GM23248 (cell line): ENCODE results near the gene LRP2BP. TPM values are rescaled to one million over a fixed set of nuclear protein-coding genes. Genes with fewer than 3 reads are reported as not detected.

ENCODE experiments used
- DNase-seq: peaks from one replicate; pipeline ENCODE4 v3.0.0-alpha.2; 2015
- H2AFZ ChIP-seq: fragments of 200-600 bp; sonication (generic); 2 replicates; pipeline ENCODE4 v1.6.1; 2016; ENCODE audit warnings: antibody characterized with exemption
- H3F3A ChIP-seq: fragments of 200-600 bp; sonication (generic); 2 replicates; pipeline ENCODE4 v1.6.1; 2016; ENCODE audit warnings: mild to moderate bottlenecking, antibody characterized with exemption, mixed run types; ENCODE audit not compliant: insufficient read depth
- H3K27ac ChIP-seq: fragments of 200-600 bp; sonication (generic); 2 replicates; pipeline ENCODE4 v1.5.1; 2016; ENCODE audit warnings: mild to moderate bottlenecking
- H3K27me3 ChIP-seq: fragments of 200-600 bp; sonication (generic); replicated peaks from 2 replicates; pipeline ENCODE4 v1.6.1; 2016; ENCODE audit warnings: mild to moderate bottlenecking; ENCODE audit not compliant: insufficient read depth
- H3K36me3 ChIP-seq: fragments of 200-600 bp; sonication (generic); 2 replicates; pipeline ENCODE4 v1.6.1; 2016; ENCODE audit warnings: low read depth, mild to moderate bottlenecking
- H3K4me1 ChIP-seq: fragments of 200-600 bp; sonication (generic); 2 replicates; pipeline ENCODE4 v1.6.1; 2016; ENCODE audit warnings: mild to moderate bottlenecking; ENCODE audit not compliant: insufficient read depth
- H3K4me2 ChIP-seq: fragments of 200-600 bp; sonication (generic); one replicate; pipeline ENCODE4 v1.6.1; 2016; ENCODE audit warnings: mild to moderate bottlenecking; ENCODE audit not compliant: unreplicated experiment
- H3K4me3 ChIP-seq: fragments of 200-600 bp; sonication (generic); 2 replicates; pipeline ENCODE4 v1.5.1; 2016; ENCODE audit warnings: mild to moderate bottlenecking
- H3K79me2 ChIP-seq: fragments of 200-600 bp; sonication (generic); 2 replicates; pipeline ENCODE4 v1.6.1; 2016; ENCODE audit warnings: mild to moderate bottlenecking; ENCODE audit not compliant: insufficient read depth
- H3K9ac ChIP-seq: fragments of 200-600 bp; sonication (generic); 2 replicates; pipeline ENCODE4 v1.6.1; 2016; ENCODE audit warnings: mild to moderate bottlenecking
- H3K9me2 ChIP-seq: fragments of 200-600 bp; sonication (generic); 2 replicates; pipeline ENCODE4 v1.6.1; 2016; ENCODE audit warnings: mixed run types, mild to moderate bottlenecking, moderate library complexity; ENCODE audit not compliant: insufficient read depth
- H3K9me3 ChIP-seq: fragments of 200-600 bp; sonication (generic); one replicate; pipeline ENCODE4 v1.6.1; 2017; ENCODE audit warnings: low read depth
- H4K20me1 ChIP-seq: fragments of 200-600 bp; sonication (generic); 2 replicates; pipeline ENCODE4 v1.6.0; 2016; ENCODE audit not compliant: insufficient read depth
- EZH2 ChIP-seq: fragments of 200-600 bp; sonication (generic); IDR thresholded peaks from 2 replicates; pipeline ENCODE4 v1.6.1; 2018; ENCODE audit warnings: antibody characterized with exemption, mild to moderate bottlenecking; ENCODE audit not compliant: insufficient read depth, poor library complexity, severe bottlenecking
- EZH2phosphoT487 ChIP-seq: fragments of 200-600 bp; sonication (generic); IDR thresholded peaks from 2 replicates; pipeline ENCODE4 v1.6.1; 2018; ENCODE audit warnings: antibody characterized with exemption, moderate library complexity, mild to moderate bottlenecking, low read depth; ENCODE audit not compliant: insufficient read depth
- WGBS, 2 experiments: methylation state at CpG; one replicate each; pipeline ENCODE4 v1.1.6; 2015 to 2017; ENCODE audit warnings: low lambda C conversion rate in 2 of 2, low coverage in 1 of 2; ENCODE audit errors: missing lambda C conversion rate in 2 of 2; 5-methylcytosine and 5-hydroxymethylcytosine counted together
- in situ Hi-C: fragments of 300-500 bp; cut with MboI; formaldehyde crosslinking; loops from 2 replicates; pipeline ENCODE4 v1.15.0; 2020
- polyA plus RNA-seq: library from polyadenylated mRNA; unstranded; fragments of >200 nt; fragmentation: Nextera tagmentation; extraction: Ambion mirVana; gene quantifications from 2 replicates; pipeline ENCODE4 v1.2.1, GENCODE V29; 2016
- total RNA-seq: library from RNA; depleted of rRNA; stranded (reverse); fragments of >200 nt; shearing (Covaris generic); gene quantifications from 2 replicates; pipeline ENCODE4 v1.2.3, GENCODE V29; 2014; rRNA removed

The LRP2BP gene
- 0.13 TPM in 1 of 2 replicates, not detected in the other for total RNA-seq
- polyA plus RNA-seq, result 0.67 and 0.76 TPM in 2 replicates

DNA sequence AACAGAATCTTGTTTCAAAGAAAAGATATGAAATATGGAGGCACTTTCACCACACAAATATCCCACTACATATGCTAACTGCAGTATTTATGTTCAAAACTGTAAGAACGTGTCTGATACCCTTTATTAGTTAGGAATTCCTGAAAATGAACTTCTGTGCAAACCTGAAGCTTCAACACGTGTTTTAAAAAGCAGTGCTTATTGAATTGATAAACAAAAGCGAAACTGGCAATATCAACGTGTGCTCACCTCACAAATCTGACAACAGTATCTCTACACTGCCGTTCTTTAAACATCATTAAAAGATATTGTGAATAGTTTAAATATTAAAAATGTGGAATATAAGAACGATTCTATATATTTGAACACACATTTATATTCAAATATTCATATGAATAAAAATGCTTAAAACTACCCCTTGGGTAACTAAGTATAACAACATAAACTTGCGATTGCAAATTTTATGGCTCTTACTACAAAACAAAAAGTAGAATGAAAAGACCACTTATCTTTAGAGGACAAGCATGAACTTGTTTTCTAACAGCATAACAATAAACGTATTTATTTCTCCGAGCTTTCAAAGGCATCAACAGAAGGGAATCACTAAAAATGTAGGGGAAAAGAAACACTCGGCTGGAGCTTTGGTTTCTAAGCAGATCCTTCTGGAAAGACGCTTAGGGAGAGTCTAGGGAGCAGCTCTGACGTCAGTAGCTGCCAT, at the start of gene LRP2BP:
Gene LRP2BP, minus strand, starts transcription at position 687 of the 718 bp plus-strand sequence. CDS start 17,738 bp downstream, outside the sequence.
- Histone ChIP-seq H3K9ac (peak within 1 kb of the TSS; percentile 84), H3K9me3 (no peaks in the 10 kb centered on the region), H3K27me3 (no peaks in the 10 kb centered on the region), H3K4me2 (peak within 1 kb of the TSS; percentile 98), H2AFZ (peak within 1 kb of the TSS; percentile 88), H3K79me2 (no peaks in the 10 kb centered on the region; the same call in 1 of the 2 replicates), H4K20me1 (no peaks in the 10 kb centered on the region), H3K9me2 (no peaks in the 10 kb centered on the region), H3K36me3 (peaks cover 13% of the 10 kb centered on the region; the same call in 1 of the 2 replicates), H3K4me1 (peaks cover 27% of the 10 kb centered on the region), H3F3A (peaks cover 23% of the 10 kb centered on the region), H3K27ac (peak within 1 kb of the TSS; percentile 81), H3K4me3 (peak within 1 kb of the TSS; percentile 93)
- peak; percentile 36 for DNase-seq
- in situ Hi-C loops, result no loop called here
- 5 to 10% methylated on average over 12 of the region's 12 CpGs for WGBS, 2 experiments
- TF ChIP-seq EZH2phosphoT487 (no peak), EZH2 (no peak)

DNA sequence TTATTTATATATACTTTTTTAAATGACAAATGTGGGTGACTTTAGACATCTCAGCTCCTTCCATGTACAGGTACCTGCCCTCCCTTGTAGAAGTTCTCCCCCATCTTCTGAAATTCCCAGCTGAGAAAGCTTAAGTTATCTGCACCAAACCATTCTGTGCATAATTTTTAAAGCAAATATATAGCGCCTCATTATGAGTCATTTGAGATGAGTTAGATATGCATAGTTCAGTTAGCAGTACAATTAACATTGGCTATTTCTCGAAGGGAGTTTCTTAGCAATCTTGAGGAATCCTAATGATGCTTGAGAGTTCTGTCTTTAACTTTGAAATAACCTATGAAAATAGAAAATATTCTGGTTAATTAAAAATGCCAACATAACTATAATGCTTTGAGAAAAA, 49.5 kb upstream of the LRP2BP start:
- Histone ChIP-seq H3K4me2 (no peak overlapping the region), H3K27me3 (no peaks in the 10 kb centered on the region), H3K9me2 (no peaks in the 10 kb centered on the region), H3K27ac (no peak overlapping the region), H3K9ac (no peak overlapping the region), H3K4me1 (no peaks in the 10 kb centered on the region), H2AFZ (no peak overlapping the region), H3F3A (no peaks in the 10 kb centered on the region), H3K9me3 (no peaks in the 10 kb centered on the region), H3K36me3 (no peaks in the 10 kb centered on the region), H3K79me2 (no peaks in the 10 kb centered on the region), H4K20me1 (no peaks in the 10 kb centered on the region), H3K4me3 (no peak overlapping the region)
- no peak for TF ChIP-seq EZH2
- no peak for TF ChIP-seq EZH2phosphoT487
- in situ Hi-C loops, result no loop called here
- 77 to 88% methylated on average over 2 of the region's 2 CpGs for WGBS, 2 experiments
- no peak for DNase-seq

DNA sequence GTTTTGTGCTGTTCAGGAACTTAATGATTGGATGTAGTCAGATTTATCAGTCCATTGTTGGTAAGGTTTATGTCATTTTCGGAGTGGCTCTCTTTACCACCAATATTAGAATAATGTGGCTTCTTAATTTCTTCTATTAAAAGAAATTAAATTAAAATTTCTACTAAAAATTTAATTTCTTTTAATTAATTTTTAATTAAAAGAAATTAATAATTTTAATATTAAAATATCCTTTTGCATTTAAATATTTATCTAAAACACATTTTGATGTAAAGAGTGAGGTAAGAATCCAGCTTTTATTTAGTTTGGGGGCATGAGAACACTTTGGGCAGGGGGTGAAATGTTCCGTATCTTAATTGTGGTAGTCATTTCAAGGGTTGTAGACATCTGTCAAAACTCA, 45.8 kb upstream of the LRP2BP start:
- Histone ChIP-seq H3K27ac (no peak overlapping the region), H3K4me2 (no peak overlapping the region), H4K20me1 (no peaks in the 10 kb centered on the region), H3K36me3 (no peaks in the 10 kb centered on the region), H3K4me3 (no peak overlapping the region), H3K9ac (no peak overlapping the region), H3F3A (no peaks in the 10 kb centered on the region), H3K27me3 (no peaks in the 10 kb centered on the region), H3K9me2 (no peaks in the 10 kb centered on the region), H3K79me2 (no peaks in the 10 kb centered on the region), H3K4me1 (no peaks in the 10 kb centered on the region), H2AFZ (no peak overlapping the region), H3K9me3 (no peaks in the 10 kb centered on the region)
- TF ChIP-seq EZH2phosphoT487 (no peak), EZH2 (no peak)
- WGBS, 2 experiments, result 71 to 83% methylated on average over 2 of the region's 2 CpGs
- in situ Hi-C loops, result no loop called here
- no peak for DNase-seq

DNA sequence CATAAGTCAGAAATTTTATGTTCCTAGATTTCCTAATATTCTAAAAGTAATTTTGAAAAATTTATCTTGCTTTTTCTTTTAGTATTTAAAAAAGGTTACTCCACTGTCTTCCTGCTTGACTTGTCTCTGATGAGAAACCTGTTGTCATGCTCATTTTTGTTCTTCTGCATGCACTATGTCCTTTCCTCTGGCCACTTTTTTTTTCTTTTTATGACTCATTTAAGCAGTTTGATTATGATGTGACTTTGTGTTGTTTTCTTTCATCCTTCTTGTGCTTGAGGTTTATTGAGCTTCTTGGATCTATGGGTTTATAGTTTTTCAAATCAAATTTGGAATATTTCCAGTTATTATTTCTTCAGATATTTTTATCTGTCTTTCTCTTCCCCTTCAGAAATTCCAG, 42.1 kb upstream of the LRP2BP start:
- H3K4me1 ChIP-seq, result no peaks in the 10 kb centered on the region
- H3K36me3 ChIP-seq, result no peaks in the 10 kb centered on the region
- H2AFZ ChIP-seq, result no peak overlapping the region
- H3K4me2 ChIP-seq, result no peak overlapping the region
- H3K27ac ChIP-seq, result no peak overlapping the region
- no peaks in the 10 kb centered on the region for H3K9me2 ChIP-seq
- H3K4me3 ChIP-seq, result no peak overlapping the region
- in situ Hi-C loops, result no loop called here
- no peaks in the 10 kb centered on the region for H4K20me1 ChIP-seq
- H3K79me2 ChIP-seq, result no peaks in the 10 kb centered on the region
- TF ChIP-seq EZH2phosphoT487 (no peak), EZH2 (no peak)
- no peaks in the 10 kb centered on the region for H3K9me3 ChIP-seq
- no peak overlapping the region for H3K9ac ChIP-seq
- DNase-seq, result no peak
- no peaks in the 10 kb centered on the region for H3K27me3 ChIP-seq
- H3F3A ChIP-seq, result no peaks in the 10 kb centered on the region

DNA sequence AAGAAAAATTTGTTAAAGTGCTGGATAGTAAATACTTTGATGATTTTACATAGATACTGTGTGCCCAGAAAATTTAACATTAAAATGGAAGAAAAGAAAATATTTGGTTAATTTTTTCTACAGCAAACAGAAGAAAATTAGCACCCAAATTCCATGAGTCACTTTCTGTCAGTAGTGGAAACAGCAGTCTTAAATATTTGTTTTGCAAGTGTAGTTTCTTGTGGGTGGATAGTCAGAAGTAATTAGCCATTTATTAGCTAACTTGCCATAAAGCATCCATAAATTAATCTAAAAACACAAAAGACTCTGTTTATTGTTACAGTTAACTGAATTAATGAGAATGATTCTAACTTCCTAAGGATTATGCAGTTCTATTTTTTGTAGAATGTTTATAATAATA, 39.7 kb upstream of the LRP2BP start:
- no peaks in the 10 kb centered on the region for H4K20me1 ChIP-seq
- no peak overlapping the region for H3K4me2 ChIP-seq
- no peak overlapping the region for H3K4me3 ChIP-seq
- no peaks in the 10 kb centered on the region for H3K36me3 ChIP-seq
- H3K27me3 ChIP-seq, result no peaks in the 10 kb centered on the region
- no peaks in the 10 kb centered on the region for H3F3A ChIP-seq
- H3K79me2 ChIP-seq, result no peaks in the 10 kb centered on the region
- no peaks in the 10 kb centered on the region for H3K9me3 ChIP-seq
- H3K9me2 ChIP-seq, result no peaks in the 10 kb centered on the region
- TF ChIP-seq EZH2phosphoT487, result no peak
- no peak for TF ChIP-seq EZH2
- no peak overlapping the region for H3K27ac ChIP-seq
- in situ Hi-C loops, result no loop called here
- H3K4me1 ChIP-seq, result no peaks in the 10 kb centered on the region
- H2AFZ ChIP-seq, result no peak overlapping the region
- H3K9ac ChIP-seq, result no peak overlapping the region
- no peak for DNase-seq
